HG03565 (cell line): ENCODE results near the gene HSPA1B.
A peak's percentile ranks its signal among the peaks of the same experiment; 100 is the strongest.
"Not testable (repeated sequence)": the region's sequence is repeated elsewhere in the genome, so short reads cannot be mapped to it uniquely, and the experiment has no call there.

Source experiments
- ATAC-seq: cut with Tn5 transposase; IDR thresholded peaks from one replicate; pipeline ENCODE4 v1.9.1; 2021; ENCODE audit warnings: mild to moderate bottlenecking, moderate library complexity; ENCODE audit not compliant: unreplicated experiment

Gene HSPA1B

GRCh38 chr6:31797588-31797987 is 29.9 kb upstream of the HSPA1B start:
- no peak for ATAC-seq

GRCh38 chr6:31799781-31800180 is 27.8 kb upstream of the HSPA1B start:
- ATAC-seq, result no peak

GRCh38 chr6:31801031-31801927 is 26.3 kb upstream of the HSPA1B start:
- ATAC-seq, result not testable (repeated sequence)

- no peak for ATAC-seq
These were observed 21.5 kb upstream of the HSPA1B start for GRCh38 chr6:31805939-31806469.

- peak; percentile 72 for ATAC-seq
These were observed 20.9 kb upstream of the HSPA1B start, which contains the start of gene LSM2 for GRCh38 chr6:31806470-31807272. Gene LSM2, minus strand, starts transcription at chr6:31806966. Its CDS starts 209 bp downstream, at chr6:31806757.

- not testable (repeated sequence) for ATAC-seq
These were observed 18.9 kb upstream of the HSPA1B start for GRCh38 chr6:31808599-31808998.

GRCh38 chr6:31811645-31812044 is 15.9 kb upstream of the HSPA1B start:
- no peak for ATAC-seq

- ATAC-seq, result no peak
These were observed 14.1 kb upstream of the HSPA1B start for GRCh38 chr6:31813465-31813849.

- no peak for ATAC-seq
These were observed 12.9 kb upstream of the HSPA1B start for GRCh38 chr6:31814677-31815024.

- ATAC-seq, result peak; percentile 33
These were observed 12.3 kb upstream of the HSPA1B start, which contains the start of the genes HSPA1A and HSPA1L for GRCh38 chr6:31815025-31815838. Gene HSPA1A, plus strand, starts transcription at chr6:31815543. Its CDS starts 214 bp downstream, at chr6:31815757. Gene HSPA1L, minus strand, starts transcription at chr6:31815283. Its CDS starts 3,311 bp downstream, at chr6:31811972.

- ATAC-seq, result not testable (repeated sequence)
These were observed 10.2 kb upstream of the HSPA1B start for GRCh38 chr6:31817133-31817928.

GRCh38 chr6:31817929-31818511 is 9.5 kb upstream of the HSPA1B start:
- ATAC-seq, result not testable (repeated sequence)

- ATAC-seq, result no peak
These were observed 7.7 kb upstream of the HSPA1B start for GRCh38 chr6:31819871-31820299.

GRCh38 chr6:31820399-31820798 is 7.1 kb upstream of the HSPA1B start:
- not testable (repeated sequence) for ATAC-seq

- ATAC-seq, result no peak
These were observed 6.1 kb upstream of the HSPA1B start for GRCh38 chr6:31821301-31822035.

- no peak for ATAC-seq
These were observed 5.3 kb upstream of the HSPA1B start for GRCh38 chr6:31822036-31822821.

- not testable (repeated sequence) for ATAC-seq
These were observed 3.8 kb upstream of the HSPA1B start for GRCh38 chr6:31823592-31824196.
